BE2C (cell line): ENCODE data around the gene GPR32.

Source experiments
- DNase-seq: peaks from one replicate; pipeline ENCODE4 v3.0.0-alpha.2; 2020
- H3K27me3 ChIP-seq: fragments of 250-450 bp; sonication (Bioruptor Pico); 2 replicates; pipeline ENCODE4 v1.5.1; 2020; ENCODE audit warnings: mild to moderate bottlenecking
- H3K36me3 ChIP-seq: fragments of 250-450 bp; sonication (Bioruptor Pico); 2 replicates; pipeline ENCODE4 v1.5.1; 2020; ENCODE audit warnings: mild to moderate bottlenecking
- H3K4me1 ChIP-seq: fragments of 250-450 bp; sonication (Bioruptor Pico); 2 replicates; pipeline ENCODE4 v1.5.1; 2020
- H3K4me3 ChIP-seq: 2 replicates; pipeline ENCODE4 v1.5.1; 2011; ENCODE audit warnings: low read depth, low read length
- H3K9me3 ChIP-seq: fragments of 250-450 bp; sonication (Bioruptor Pico); 2 replicates; pipeline ENCODE4 v1.5.1; 2020
- TF ChIP-seq, protein P1 (sequence below): IDR thresholded peaks from 2 replicates; pipeline ENCODE4 v1.5.1; 2012; ENCODE audit warnings: mild to moderate bottlenecking, low read depth, low read length

Gene GPR32

DNA sequence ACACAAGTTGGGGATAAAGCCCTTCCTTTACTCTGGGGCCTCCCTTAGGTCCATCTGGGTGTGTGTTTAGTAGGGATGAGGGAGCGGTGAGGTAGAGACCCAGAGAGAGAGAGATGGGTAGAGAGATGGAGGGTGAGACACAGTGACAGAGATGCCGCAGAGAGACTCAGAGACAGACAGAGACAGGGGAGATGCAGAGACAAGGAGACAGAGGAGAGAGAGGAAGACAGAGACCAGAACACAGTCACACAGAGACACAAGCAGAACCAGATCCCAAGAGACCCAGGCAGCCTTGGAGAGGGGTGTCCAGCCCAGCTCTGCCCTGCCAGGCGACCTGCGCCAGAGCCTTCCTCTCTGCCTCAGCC, 51.0 kb downstream of the GPR32 start:
- Histone ChIP-seq H3K36me3 (no peaks in the 10 kb centered on the region), H3K4me3 (no peak overlapping the region; the same call in 1 of the 2 replicates), H3K27me3 (no peaks in the 10 kb centered on the region), H3K9me3 (no peaks in the 10 kb centered on the region), H3K4me1 (peaks cover 17% of the 10 kb centered on the region)
- TF ChIP-seq, protein P1, sequence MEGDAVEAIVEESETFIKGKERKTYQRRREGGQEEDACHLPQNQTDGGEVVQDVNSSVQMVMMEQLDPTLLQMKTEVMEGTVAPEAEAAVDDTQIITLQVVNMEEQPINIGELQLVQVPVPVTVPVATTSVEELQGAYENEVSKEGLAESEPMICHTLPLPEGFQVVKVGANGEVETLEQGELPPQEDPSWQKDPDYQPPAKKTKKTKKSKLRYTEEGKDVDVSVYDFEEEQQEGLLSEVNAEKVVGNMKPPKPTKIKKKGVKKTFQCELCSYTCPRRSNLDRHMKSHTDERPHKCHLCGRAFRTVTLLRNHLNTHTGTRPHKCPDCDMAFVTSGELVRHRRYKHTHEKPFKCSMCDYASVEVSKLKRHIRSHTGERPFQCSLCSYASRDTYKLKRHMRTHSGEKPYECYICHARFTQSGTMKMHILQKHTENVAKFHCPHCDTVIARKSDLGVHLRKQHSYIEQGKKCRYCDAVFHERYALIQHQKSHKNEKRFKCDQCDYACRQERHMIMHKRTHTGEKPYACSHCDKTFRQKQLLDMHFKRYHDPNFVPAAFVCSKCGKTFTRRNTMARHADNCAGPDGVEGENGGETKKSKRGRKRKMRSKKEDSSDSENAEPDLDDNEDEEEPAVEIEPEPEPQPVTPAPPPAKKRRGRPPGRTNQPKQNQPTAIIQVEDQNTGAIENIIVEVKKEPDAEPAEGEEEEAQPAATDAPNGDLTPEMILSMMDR: no peak
- no peak for DNase-seq
